ENCODE data around the gene ASS1. TPM values are rescaled to one million over a fixed set of nuclear protein-coding genes. Genes with fewer than 3 reads are reported as not detected.

Gene ASS1
- total and polyA plus RNA-seq, 3 donors from 2014 or later: 68.5 to 153 (median 90.2) TPM

DNA sequence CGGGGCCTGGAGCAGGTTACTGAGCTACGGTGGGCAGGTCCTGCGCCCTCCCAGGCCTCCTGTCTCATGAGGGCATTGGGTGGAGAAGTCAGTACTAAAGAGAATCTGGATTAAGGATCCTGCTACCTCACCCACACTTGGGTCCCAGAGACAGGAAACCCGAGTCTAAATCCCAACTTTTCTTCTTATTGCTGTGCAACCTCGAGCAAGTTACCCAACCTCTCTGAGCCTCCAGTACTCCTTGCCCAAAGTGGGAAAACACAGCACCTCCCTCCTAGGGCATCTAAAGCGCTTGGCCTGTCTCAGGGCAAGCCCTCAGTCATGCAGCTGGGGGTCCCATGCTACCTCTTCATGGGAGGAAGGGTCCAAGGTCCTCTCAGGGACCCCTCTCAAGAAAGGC is 28.2 kb downstream of the ASS1 start:
- WGBS, 2 donors: 87 to 93% methylated on average over 6 of the region's 6 CpGs
- no peak for DNase-seq
- intact Hi-C loops (cut with DNase I; ENCODE audit: low total_unique reads): no loop called here
- no peak for TF ChIP-seq POLR2A (IDR thresholded peaks at IDR 0.05)
- TF ChIP-seq, protein P1, sequence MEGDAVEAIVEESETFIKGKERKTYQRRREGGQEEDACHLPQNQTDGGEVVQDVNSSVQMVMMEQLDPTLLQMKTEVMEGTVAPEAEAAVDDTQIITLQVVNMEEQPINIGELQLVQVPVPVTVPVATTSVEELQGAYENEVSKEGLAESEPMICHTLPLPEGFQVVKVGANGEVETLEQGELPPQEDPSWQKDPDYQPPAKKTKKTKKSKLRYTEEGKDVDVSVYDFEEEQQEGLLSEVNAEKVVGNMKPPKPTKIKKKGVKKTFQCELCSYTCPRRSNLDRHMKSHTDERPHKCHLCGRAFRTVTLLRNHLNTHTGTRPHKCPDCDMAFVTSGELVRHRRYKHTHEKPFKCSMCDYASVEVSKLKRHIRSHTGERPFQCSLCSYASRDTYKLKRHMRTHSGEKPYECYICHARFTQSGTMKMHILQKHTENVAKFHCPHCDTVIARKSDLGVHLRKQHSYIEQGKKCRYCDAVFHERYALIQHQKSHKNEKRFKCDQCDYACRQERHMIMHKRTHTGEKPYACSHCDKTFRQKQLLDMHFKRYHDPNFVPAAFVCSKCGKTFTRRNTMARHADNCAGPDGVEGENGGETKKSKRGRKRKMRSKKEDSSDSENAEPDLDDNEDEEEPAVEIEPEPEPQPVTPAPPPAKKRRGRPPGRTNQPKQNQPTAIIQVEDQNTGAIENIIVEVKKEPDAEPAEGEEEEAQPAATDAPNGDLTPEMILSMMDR (IDR thresholded peaks at IDR 0.05): no peak
- Histone ChIP-seq H3K27me3 (no peaks in the 10 kb centered on the region), H3K4me1 (no peaks in the 10 kb centered on the region), H3K9me3 (no peaks in the 10 kb centered on the region), H3K36me3 (ENCODE audit: low read depth, missing control alignments) (no peaks in the 10 kb centered on the region), H3K27ac (no peak overlapping the region), H3K4me3 (no peak overlapping the region)

DNA sequence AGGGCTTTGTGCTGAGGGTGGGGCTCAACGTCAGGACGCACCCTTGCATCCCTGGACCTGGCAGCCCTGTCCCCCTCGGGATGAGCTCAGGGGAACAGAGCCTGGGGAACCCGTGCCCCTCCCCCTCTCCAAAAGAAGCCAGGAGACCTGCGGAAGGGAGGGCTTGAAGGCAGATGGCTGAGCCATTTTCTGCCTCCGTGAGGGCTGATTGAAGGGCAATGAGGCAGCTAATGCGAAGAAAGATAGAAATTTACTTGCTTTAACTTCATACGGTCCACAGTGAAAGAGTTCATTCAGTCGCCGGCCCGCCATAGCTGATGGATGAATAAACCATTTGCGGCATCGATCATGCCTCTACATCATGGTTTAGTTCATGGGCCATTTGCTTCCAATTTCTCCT is 28.8 kb downstream of the ASS1 start:
- Histone ChIP-seq H3K27ac (no peak overlapping the region), H3K27me3 (no peaks in the 10 kb centered on the region), H3K4me1 (no peaks in the 10 kb centered on the region), H3K4me3 (no peak overlapping the region), H3K9me3 (no peaks in the 10 kb centered on the region), H3K36me3 (ENCODE audit: low read depth, missing control alignments) (no peaks in the 10 kb centered on the region)
- DNase-seq: no peak
- TF ChIP-seq, protein P1 (IDR thresholded peaks at IDR 0.05): no peak
- no peak for TF ChIP-seq POLR2A (IDR thresholded peaks at IDR 0.05)
- WGBS, 2 donors: 80 to 82% methylated on average over 13 of the region's 13 CpGs
- intact Hi-C loops (cut with DNase I; ENCODE audit: low total_unique reads): no loop called here

DNA sequence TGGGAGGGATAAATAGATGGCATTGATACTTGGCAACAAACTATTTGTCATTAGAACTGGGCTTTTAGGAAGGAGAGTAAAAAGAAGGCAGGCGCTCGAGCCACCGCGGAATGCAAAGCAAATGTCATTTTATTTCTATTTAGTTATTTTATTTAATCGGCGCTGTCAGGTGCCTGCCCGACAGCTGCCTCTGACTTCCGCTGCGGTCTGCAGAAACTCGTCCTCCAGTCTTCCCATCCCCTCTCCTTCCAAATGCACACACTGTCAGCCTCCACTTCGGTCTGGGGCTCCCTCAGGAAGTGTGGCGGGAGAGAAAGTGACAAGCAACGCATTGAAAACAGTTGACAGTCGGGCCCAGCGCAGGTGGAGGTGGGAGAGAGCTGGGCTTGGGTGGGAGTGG is 29.3 kb downstream of the ASS1 start:
- Histone ChIP-seq H3K27ac (no peak overlapping the region), H3K4me3 (no peak overlapping the region), H3K4me1 (no peaks in the 10 kb centered on the region), H3K27me3 (no peaks in the 10 kb centered on the region), H3K9me3 (no peaks in the 10 kb centered on the region), H3K36me3 (ENCODE audit: low read depth, missing control alignments) (no peaks in the 10 kb centered on the region)
- no peak for TF ChIP-seq POLR2A (IDR thresholded peaks at IDR 0.05)
- TF ChIP-seq, protein P1 (IDR thresholded peaks at IDR 0.05): no peak
- WGBS, 2 donors: 74 to 88% methylated on average over 14 to 15 of the region's 15 CpGs
- intact Hi-C loops (cut with DNase I; ENCODE audit: low total_unique reads): no loop called here
- no peak for DNase-seq

DNA sequence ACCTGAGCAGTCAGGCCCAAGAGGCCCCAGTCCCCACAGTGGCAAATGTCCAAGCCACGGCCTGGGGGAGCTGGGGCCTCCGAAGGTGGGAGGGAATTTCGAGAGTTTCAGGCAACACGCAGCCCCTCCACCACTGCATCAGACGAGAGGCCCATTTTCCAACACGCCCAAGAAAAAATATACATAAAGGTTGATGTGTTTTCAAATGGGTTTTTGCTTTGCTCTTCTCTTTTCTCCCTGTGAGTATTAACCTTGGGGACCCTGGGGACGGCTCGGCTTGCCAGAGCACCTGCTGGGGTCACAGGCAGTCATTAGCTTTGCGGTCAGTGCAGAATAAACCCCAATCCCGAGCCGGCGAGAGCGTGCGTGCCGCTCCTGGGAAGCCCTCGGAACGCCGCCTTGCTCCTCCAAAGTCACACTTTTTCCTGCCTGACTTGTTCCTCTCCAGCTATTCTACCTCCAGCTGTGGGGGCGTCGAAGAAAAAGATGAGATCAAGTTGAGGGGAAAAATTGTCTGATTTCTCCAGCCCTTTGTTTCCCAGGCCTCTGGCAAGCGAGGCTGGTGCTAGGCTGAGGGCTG is 31.5 kb downstream of the ASS1 start:
- Histone ChIP-seq H3K4me1 (no peaks in the 10 kb centered on the region), H3K27me3 (no peaks in the 10 kb centered on the region), H3K9me3 (no peaks in the 10 kb centered on the region), H3K36me3 (ENCODE audit: low read depth, missing control alignments) (no peaks in the 10 kb centered on the region), H3K27ac (no peak overlapping the region), H3K4me3 (no peak overlapping the region)
- TF ChIP-seq POLR2A (IDR thresholded peaks at IDR 0.05): no peak
- TF ChIP-seq, protein P1 (IDR thresholded peaks at IDR 0.05): no peak
- intact Hi-C loops (cut with DNase I; ENCODE audit: low total_unique reads): no loop called here
- DNase-seq: no peak
- 87 to 88% methylated on average over 19 to 21 of the region's 21 CpGs for WGBS, 2 donors

DNA sequence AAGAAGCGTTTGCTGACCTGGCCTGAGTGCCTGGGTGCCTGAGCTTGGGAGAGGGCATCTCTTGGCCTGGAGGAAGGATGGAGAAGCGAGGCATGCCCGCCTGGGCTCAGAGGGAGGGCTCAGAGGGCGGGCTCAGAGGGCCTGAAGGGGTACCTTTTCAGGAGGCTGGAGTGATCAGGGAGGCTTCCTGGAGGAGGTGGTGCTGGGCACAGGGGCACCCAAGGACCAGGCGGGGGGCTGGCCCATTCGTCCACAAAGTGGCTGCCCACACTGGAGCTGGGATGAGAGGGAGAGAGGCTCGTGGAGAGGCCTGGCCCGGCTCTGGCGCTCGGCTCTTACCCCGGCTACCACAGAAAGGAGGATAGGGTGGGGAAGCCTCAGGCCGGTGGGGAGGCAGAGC is 32.8 kb downstream of the ASS1 start:
- Histone ChIP-seq H3K27ac (no peak overlapping the region), H3K4me3 (no peak overlapping the region), H3K9me3 (no peaks in the 10 kb centered on the region), H3K36me3 (ENCODE audit: low read depth, missing control alignments) (no peaks in the 10 kb centered on the region), H3K27me3 (no peaks in the 10 kb centered on the region), H3K4me1 (no peaks in the 10 kb centered on the region)
- TF ChIP-seq, protein P1 (IDR thresholded peaks at IDR 0.05): no peak
- 86 to 94% methylated on average over 7 to 12 of the region's 12 CpGs for WGBS, 2 donors
- no peak for DNase-seq
- intact Hi-C loops (cut with DNase I; ENCODE audit: low total_unique reads): no loop called here

All from testis (tissue), 3 donors.